ENCODE measurements around the gene CSTF2.
A peak's percentile ranks its signal among the peaks of the same experiment; 100 is the strongest.
"Not testable (repeated sequence)": the region's sequence is repeated elsewhere in the genome, so short reads cannot be mapped to it uniquely, and the experiment has no call there.

Gene CSTF2, protein sequence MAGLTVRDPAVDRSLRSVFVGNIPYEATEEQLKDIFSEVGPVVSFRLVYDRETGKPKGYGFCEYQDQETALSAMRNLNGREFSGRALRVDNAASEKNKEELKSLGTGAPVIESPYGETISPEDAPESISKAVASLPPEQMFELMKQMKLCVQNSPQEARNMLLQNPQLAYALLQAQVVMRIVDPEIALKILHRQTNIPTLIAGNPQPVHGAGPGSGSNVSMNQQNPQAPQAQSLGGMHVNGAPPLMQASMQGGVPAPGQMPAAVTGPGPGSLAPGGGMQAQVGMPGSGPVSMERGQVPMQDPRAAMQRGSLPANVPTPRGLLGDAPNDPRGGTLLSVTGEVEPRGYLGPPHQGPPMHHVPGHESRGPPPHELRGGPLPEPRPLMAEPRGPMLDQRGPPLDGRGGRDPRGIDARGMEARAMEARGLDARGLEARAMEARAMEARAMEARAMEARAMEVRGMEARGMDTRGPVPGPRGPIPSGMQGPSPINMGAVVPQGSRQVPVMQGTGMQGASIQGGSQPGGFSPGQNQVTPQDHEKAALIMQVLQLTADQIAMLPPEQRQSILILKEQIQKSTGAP

GRCh38 chrX:100819837-100820666, at the start of gene CSTF2:
TSS of gene CSTF2 (plus strand) at chrX:100820391. CDS start at chrX:100820417, 26 bp downstream.
- DNase-seq: peak in 55 of 56 donors; percentile 7 to 86 (median 61)

DNA sequence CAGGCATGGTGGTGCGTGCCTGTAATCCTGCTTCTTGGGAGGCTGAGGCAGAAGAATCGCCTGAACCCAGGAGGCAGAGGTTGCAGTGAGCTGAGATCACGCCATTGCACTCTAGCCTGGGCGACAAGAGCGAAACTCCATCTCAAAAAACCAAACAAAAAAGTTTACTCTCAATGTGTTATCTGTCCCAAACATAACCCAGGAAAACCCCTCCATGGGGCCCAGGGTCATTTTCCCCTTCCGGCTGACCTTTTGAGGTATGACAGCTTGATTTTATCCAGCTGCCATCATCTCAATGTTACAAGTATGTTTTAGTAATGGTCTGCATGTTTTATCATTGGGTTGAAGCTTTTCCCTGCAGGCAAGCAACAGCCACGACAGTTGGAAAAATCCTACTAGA, 23.8 kb upstream of the CSTF2 start:
- DNase-seq: not testable (repeated sequence)

- no peak for DNase-seq
Measured at GRCh38 chrX:100797359-100797758, 22.8 kb upstream of the CSTF2 start.

DNA sequence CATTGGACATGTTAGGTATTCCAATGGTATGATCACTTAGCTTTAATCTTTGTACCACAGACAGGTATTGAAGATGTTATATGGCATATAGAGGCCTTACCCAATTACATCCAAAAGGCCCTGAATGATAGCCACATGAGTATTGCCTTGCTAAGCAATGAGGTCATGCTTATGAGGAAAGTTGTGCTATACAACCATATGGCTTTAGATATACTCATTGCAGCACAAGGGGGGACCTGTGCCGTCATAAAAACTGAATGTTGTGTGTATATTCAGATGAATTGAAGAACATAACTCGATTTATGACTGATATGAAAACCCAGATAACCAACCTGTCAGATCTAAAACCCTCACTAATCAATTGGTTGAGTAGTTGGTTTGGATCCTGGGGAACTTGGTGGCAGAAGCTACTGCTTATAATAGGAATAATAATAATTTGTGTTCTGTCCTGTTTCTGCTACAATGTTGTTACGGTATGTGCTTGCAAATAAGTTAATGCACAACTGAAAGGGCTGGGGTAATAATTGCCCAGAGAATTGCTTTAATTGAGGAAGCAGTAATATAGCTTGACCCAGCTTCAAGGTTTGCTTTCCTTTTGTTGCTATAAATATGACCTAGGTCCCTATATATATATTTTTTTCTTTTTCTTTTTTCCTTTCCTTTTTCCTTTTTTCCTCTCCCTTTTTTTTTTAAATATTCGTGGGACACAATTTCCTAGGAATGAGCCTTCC, 21.5 kb upstream of the CSTF2 start:
- no peak for DNase-seq

- no peak for DNase-seq
Measured at GRCh38 chrX:100802843-100803242, 17.3 kb upstream of the CSTF2 start.

- DNase-seq: no peak
Measured at GRCh38 chrX:100804780-100805179, 15.4 kb upstream of the CSTF2 start.

- not testable (repeated sequence) for DNase-seq
Measured at GRCh38 chrX:100808265-100808664, 11.9 kb upstream of the CSTF2 start.

GRCh38 chrX:100812216-100813158, 7.7 kb upstream of the CSTF2 start:
- no peak for DNase-seq

DNA sequence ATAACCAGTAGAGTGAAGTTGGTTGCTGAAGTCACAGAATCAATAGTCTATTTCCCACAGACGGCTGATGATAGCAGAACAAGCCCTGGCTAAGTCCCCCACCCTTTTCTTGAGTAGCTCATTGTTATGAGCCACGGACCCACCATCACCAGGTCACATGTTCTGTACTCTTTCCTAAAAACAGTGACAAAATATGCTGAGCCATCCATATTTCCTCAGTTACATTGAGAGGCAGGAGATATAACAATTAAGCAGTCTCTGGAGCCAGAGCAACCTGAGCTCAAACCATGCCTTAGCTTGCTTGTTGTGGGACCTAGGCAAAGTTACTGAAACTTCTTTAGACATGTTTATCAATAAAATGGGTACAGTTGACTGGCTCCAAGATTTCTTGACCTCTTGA, 2.9 kb upstream of the CSTF2 start:
- DNase-seq: no peak

DNA sequence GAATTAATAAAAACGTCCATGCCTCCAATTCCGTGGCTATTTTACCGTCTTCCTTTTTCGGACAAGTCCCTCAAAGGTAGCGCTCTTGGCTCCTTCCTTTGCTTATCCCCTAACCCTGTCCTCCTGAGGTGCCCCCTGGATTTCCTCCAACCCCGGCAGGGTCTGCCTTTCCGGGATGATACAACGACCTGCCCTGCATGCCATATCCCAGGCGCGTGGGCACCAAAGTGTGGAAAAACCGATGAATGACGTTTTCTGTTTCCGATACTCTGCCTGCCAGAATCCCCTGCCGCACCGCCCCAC, 706 bp upstream of the CSTF2 start:
- peak in 6 of 56 donors; percentile 0 to 21 (median 8) for DNase-seq

- DNase-seq: no peak
Measured at GRCh38 chrX:100829730-100830129, 9.5 kb downstream of the CSTF2 start.

DNA sequence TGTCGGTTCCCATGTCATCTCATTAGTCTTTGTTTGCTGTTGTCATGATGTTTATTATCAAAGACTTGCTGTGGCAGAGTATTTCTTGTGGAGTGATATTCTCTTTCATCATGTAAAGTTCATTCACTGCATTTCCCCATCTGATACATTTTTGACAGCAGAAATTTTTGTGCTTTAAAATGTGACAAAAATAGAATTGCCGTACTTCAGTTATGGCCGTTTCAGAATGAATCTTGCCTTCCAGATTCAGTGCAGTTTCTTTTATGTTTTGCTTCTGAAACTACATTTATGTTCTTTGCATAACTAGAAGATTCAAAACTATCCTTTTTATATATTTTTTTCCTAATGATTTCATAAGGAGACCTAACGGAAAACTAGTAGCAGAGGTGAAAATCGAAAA, 10.0 kb downstream of the CSTF2 start:
- no peak for DNase-seq

GRCh38 chrX:100830547-100830946, 10.4 kb downstream of the CSTF2 start:
- no peak for DNase-seq

- DNase-seq: peak in 1 of 56 donors; percentile 0
Measured at GRCh38 chrX:100831219-100831946, 11.2 kb downstream of the CSTF2 start.

GRCh38 chrX:100850317-100850716, 30.1 kb downstream of the CSTF2 start:
- DNase-seq: no peak

DNA sequence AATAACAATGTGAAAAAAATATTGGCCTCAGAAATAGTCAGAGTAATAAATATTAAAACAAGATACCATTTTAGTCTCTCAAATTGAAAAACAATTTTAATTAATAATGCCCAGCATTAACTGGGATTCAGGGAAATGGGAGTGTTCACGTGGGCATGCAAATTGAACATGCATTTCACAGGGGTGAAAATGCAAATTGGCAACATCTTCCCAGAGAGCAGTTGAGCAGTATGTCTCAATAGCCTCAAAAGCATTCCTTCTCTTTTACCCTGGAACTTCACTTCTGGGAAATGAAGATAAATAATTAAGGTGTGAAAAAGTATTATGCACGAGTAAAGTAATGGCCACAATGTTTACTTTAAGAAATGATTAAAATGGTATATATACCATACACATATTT, 32.6 kb downstream of the CSTF2 start:
- DNase-seq: no peak

- no peak for DNase-seq
Measured at GRCh38 chrX:100863326-100863864, 43.2 kb downstream of the CSTF2 start.

GRCh38 chrX:100864657-100865391, 44.6 kb downstream of the CSTF2 start:
- DNase-seq: peak in 8 of 56 donors; percentile 0 to 6 (median 3)

DNA sequence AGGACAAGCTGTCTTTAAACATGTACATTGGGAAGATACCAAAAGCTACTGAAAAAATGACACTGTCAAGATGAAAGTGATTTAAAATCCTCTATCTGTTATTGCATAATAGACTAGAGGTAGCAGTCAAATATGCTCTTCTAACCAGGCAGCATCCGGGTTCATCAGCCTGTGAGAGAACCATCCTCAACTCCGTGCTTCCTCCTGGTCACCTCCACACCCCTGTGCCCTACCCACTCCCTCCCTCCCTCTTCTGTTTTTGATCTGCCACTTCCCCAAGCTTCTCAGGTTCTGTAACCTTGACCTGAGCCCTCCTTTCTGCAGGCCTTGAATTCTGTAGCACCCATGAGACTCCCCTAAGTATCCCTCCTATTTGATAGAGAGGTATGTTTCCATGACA, 48.1 kb downstream of the CSTF2 start:
- no peak for DNase-seq
